Gastrocnemius medialis (tissue), 4 donors: ENCODE data around the gene CIB2.

ENCODE experiments used
- POLR2A ChIP-seq, 2 donors: fragments of 450-650 bp; IDR thresholded peaks; one replicate each; pipeline ENCODE4 v1.6.1; 2017; ENCODE audit warnings: antibody characterized with exemption in 2 of 2, mild to moderate bottlenecking in 2 of 2, moderate library complexity in 2 of 2
- TF ChIP-seq, protein P1 (sequence below), 5 experiments: fragments of 450-650 bp in 3 of 5; fragments of 200-600 bp in 2 of 5; sonication (generic) in 2 of 5; IDR thresholded peaks in 4 of 5; conservative IDR thresholded peaks in 1 of 5; 1 replicate in 4 of 5; 2 replicates in 1 of 5; pipeline ENCODE4 v1.5.1; 2016 to 2019; ENCODE audit warnings: antibody characterized with exemption in 5 of 5, mild to moderate bottlenecking in 3 of 5, moderate library complexity in 3 of 5

- TF ChIP-seq, protein P1, sequence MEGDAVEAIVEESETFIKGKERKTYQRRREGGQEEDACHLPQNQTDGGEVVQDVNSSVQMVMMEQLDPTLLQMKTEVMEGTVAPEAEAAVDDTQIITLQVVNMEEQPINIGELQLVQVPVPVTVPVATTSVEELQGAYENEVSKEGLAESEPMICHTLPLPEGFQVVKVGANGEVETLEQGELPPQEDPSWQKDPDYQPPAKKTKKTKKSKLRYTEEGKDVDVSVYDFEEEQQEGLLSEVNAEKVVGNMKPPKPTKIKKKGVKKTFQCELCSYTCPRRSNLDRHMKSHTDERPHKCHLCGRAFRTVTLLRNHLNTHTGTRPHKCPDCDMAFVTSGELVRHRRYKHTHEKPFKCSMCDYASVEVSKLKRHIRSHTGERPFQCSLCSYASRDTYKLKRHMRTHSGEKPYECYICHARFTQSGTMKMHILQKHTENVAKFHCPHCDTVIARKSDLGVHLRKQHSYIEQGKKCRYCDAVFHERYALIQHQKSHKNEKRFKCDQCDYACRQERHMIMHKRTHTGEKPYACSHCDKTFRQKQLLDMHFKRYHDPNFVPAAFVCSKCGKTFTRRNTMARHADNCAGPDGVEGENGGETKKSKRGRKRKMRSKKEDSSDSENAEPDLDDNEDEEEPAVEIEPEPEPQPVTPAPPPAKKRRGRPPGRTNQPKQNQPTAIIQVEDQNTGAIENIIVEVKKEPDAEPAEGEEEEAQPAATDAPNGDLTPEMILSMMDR (IDR thresholded peaks at IDR 0.05 in 4 of 5, conservative IDR thresholded peaks at IDR 0.05 in 1 of 5) = no peak
- TF ChIP-seq POLR2A (IDR thresholded peaks at IDR 0.05) = no peak
Measured at GRCh38 chr15:78110916-78111475, 20.2 kb downstream of the CIB2 start.
